ENCODE measurements around the gene PAOX.
A peak's percentile ranks its signal among the peaks of the same experiment; 100 is the strongest.
"Not testable (repeated sequence)": the region's sequence is repeated elsewhere in the genome, so short reads cannot be mapped to it uniquely, and the experiment has no call there.

The PAOX gene

DNA sequence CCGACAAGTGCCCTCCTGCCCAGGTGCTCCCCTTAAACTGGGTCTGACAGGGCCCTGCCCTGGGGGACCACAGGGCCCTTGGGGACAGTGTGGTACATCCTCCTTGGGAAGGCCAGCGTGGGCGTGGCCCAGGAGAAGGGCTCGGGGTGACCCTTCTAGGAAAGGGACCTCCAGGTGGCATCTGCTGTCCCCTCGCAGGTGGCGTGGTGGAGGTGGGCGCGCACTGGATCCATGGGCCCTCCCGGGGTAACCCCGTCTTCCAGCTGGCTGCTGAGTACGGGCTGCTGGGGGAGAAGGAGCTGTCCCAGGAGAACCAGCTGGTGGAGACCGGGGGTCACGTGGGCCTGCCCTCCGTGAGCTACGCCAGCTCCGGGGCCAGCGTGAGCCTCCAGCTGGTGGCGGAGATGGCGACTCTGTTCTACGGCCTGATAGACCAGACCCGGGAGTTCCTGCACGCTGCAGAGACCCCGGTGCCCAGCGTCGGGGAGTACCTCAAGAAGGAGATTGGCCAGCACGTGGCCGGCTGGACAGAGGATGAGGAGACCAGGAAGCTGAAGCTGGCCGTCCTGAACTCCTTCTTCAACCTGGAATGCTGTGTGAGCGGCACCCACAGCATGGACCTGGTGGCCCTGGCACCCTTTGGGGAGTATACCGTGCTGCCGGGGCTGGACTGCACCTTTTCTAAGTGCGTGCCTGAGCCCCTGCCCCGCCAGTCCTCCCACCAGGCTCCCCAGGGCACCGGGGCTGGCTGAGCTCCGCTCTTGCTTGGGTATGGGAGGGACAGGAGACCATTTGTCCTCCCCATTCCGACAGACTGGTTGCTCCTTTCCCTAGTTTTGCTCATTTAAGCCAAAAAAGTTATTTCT is 972 bp downstream of the PAOX start:
- TF ChIP-seq, protein P1, sequence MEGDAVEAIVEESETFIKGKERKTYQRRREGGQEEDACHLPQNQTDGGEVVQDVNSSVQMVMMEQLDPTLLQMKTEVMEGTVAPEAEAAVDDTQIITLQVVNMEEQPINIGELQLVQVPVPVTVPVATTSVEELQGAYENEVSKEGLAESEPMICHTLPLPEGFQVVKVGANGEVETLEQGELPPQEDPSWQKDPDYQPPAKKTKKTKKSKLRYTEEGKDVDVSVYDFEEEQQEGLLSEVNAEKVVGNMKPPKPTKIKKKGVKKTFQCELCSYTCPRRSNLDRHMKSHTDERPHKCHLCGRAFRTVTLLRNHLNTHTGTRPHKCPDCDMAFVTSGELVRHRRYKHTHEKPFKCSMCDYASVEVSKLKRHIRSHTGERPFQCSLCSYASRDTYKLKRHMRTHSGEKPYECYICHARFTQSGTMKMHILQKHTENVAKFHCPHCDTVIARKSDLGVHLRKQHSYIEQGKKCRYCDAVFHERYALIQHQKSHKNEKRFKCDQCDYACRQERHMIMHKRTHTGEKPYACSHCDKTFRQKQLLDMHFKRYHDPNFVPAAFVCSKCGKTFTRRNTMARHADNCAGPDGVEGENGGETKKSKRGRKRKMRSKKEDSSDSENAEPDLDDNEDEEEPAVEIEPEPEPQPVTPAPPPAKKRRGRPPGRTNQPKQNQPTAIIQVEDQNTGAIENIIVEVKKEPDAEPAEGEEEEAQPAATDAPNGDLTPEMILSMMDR (IDR thresholded peaks at IDR 0.05; ENCODE audit: insufficient read depth, low read depth, low read length, missing control alignments), result no peak
- DNase-seq (ENCODE audit: low read depth), result no peak
- peak overlapping the region; percentile 65 for H3K4me3 ChIP-seq (ENCODE audit: low read depth, low read length)

DNA sequence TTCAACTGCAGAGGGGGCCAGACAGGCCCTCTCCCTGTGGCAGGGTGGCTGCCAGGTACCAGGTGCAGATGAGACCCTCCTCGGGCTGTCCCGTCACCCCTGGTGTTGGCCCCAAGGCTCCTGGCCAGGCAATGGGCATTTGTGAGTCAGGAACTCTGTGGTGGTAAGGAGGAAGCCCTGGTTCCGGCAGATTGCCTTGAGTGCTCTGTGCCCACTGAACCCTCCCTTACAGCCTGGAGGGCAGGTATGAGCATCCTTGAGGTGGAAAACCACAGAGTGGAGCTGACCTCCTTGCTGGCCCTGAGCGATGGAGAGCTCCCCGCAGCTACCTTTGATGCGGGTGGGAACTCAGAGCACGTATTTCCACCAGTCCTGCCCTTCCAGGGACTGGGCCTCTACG is 2.0 kb downstream of the PAOX start:
- no peak overlapping the region for H3K4me3 ChIP-seq (ENCODE audit: low read depth, low read length)
- no peak for DNase-seq (ENCODE audit: low read depth)
- TF ChIP-seq, protein P1 (IDR thresholded peaks at IDR 0.05; ENCODE audit: insufficient read depth, low read depth, low read length, missing control alignments), result no peak

DNA sequence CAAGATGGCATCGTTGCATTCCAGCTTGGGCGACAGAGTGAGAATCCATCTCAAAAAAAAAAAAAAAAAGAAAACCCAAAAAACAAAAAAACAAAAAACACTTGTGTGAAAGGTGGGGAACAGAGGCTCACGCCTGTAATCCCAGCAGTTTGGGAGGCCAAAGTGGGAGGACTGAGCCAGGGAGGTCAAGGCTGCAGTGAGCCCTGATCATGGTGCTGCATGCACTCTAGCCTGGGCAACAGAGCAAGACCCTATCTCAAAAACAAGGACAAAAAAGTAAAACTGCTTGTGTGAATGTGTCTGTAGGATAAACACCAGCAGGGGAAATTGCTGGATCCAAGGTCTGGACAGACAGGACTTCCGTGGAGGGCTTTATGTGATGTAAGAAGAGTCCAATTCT is 4.5 kb downstream of the PAOX start:
- TF ChIP-seq, protein P1 (IDR thresholded peaks at IDR 0.05; ENCODE audit: insufficient read depth, low read depth, low read length, missing control alignments), result no peak
- DNase-seq (ENCODE audit: low read depth), result no peak
- no peak overlapping the region for H3K4me3 ChIP-seq (ENCODE audit: low read depth, low read length)

DNA sequence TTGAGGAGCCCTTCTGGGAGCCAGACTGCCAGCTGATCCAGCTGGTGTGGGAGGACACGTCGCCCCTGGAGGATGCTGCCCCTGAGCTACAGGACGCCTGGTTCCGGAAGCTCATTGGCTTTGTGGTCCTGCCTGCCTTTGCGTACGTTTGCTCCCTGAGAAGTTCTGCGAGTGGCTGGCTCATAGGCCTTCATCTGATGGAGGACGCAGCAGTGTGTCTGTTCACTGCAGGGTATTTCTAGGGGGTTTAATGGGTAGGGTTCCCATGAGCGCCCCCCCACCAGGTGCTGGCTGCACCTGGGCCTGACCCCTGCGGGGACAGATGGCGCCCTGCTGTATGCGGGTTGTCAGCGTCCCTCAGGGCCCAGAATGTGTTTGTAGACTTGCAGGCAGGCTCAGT is 5.0 kb downstream of the PAOX start:
- TF ChIP-seq, protein P1 (IDR thresholded peaks at IDR 0.05; ENCODE audit: insufficient read depth, low read depth, low read length, missing control alignments), result no peak
- DNase-seq (ENCODE audit: low read depth), result no peak
- no peak overlapping the region for H3K4me3 ChIP-seq (ENCODE audit: low read depth, low read length)

DNA sequence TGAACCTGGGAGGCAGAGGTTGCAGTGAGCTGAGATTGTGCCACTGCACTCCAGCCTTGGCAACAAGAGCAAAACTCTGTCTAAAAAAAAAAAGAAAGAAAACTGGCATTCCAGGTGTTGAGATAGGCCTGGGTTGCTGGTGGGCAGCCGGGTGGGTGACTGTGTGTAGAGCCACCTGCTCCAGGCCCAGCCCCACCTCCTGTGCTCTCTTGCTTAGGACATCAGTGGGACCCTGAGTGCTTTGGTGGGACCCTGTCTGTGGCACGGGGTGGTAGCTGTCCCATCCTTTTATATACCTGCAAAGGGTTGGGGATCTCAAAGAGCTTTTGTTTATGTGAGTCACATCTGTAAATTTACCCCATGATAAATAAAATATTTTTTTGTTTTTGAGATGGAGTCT is 6.2 kb downstream of the PAOX start:
- H3K4me3 ChIP-seq (ENCODE audit: low read depth, low read length), result no peak overlapping the region
- TF ChIP-seq, protein P1 (IDR thresholded peaks at IDR 0.05; ENCODE audit: insufficient read depth, low read depth, low read length, missing control alignments), result no peak
- DNase-seq (ENCODE audit: low read depth), result no peak

DNA sequence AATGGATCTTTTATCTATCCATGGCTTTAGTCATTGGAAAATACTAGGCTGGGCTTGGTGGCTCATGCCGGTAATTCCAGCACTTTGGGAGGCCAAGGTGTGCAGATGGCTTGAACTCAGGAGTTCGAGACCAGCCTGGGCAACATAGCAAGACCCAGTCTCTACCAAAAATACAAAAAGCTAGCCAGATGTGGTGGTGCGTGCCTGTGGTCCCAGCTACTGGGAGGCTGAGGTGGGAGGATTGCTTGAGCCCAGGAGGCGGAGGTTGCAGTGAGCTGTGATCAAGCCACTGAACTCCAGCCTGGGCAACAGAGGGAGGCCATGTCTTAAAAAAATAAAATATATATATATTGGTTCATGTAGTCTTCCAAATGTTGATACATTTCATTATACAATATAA is 7.9 kb downstream of the PAOX start:
- not testable (repeated sequence) for DNase-seq (ENCODE audit: low read depth)

DNA sequence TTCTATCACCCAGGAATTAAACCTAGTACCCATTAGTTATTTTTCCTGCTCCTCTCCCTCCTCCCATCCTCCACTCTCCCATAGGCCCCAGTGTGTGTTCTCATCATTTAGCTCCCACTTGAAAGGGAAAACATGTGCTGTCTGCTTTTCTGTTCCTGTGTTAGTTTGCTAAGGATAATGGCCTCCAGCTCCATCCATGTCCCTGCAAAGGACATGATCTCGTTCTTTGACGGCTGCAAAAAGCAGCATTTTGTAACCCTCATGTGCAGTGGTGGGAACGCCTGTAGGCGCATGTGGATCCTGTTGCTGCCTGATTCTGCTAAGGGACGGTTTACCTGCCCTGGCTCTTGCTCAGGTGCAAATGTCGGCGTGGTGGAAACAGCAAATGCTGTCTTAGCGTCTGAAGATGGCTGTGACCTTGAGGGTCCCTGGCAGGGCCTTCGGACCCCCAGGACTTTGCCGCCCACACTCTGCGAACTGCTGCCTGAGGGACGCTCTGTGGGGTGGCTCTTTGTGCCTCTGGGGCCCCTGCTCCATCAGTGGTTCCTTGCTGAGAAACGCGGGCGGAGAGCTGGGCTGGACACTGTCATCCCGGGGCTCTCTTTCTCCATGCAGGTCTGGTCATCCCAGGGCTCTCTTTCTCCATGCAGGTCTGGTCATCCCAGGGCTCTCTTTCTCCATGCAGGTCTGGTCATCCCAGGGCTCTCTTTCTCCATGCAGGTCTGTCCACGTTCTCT is 9.3 kb downstream of the PAOX start:
- TF ChIP-seq, protein P1 (IDR thresholded peaks at IDR 0.05; ENCODE audit: insufficient read depth, low read depth, low read length, missing control alignments), result no peak
- DNase-seq (ENCODE audit: low read depth), result peak; percentile 79
- peak overlapping the region; percentile 82 for H3K4me3 ChIP-seq (ENCODE audit: low read depth, low read length)

More for the DNA sequence above, 7.9 kb downstream of the PAOX start:
- not testable (repeated sequence) for H3K4me3 ChIP-seq (ENCODE audit: low read depth, low read length)
